Peyer's patch (tissue), 4 donors: ENCODE data around the gene GPR146.

ENCODE experiments used
- POLR2A ChIP-seq, 2 donors: fragments of 450-650 bp; IDR thresholded peaks; one replicate each; pipeline ENCODE4 v1.5.1; 2017; ENCODE audit warnings: antibody characterized with exemption in 2 of 2, mild to moderate bottlenecking in 2 of 2, moderate library complexity in 2 of 2
- TF ChIP-seq, protein P1 (sequence below), 6 experiments: fragments of 450-650 bp in 4 of 6; fragments of 200-600 bp in 2 of 6; sonication (generic) in 1 of 6; IDR thresholded peaks; one replicate each; pipeline ENCODE4 v1.5.1; 2017 to 2019; ENCODE audit warnings: antibody characterized with exemption in 6 of 6, mild to moderate bottlenecking in 3 of 6, moderate library complexity in 1 of 6

DNA sequence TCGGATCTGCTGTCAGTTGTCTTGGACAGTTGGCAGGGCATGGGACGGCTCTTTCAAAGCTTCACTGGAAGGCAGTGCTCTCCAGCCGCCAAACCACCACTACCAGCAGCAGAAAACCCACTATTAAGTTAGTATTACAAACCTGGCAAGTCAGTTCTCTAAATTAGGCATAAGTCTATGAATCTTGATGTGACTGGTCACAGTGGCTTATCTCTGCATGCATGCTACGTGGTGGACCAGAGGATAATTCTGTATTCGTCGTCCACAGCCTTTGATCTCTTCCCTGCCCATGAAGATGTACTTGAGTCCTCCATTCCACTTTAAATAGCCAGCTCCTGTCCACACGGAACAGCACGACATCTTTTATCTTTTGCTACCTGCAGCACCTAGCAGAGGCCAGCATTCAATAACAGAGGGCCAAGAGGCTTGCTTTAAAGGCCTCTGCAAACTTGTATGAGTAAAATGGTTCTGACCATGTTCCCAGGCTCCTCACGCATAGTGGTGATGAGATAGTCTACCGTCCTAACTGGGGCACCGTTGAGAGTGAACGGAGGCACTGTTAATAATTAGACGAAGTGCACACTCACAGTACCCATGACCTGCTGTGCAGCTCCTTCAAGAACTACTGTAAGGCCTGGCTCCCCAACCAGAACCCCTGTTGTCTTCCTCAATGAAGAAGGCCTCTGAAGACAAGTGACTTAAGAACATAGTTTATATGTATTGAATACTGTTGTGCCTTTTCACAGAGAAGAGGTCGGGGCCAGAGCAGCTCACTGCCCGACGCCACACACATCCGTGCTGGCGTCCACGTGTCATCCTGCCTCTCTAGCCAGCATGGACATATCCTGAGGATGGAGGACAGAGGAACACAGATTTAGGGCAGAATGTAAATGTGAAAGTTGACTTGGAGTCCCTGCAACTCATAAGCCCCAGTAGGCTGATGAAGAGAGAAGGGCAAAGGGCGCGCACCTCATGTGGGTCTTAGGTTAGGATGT is 1.0 kb downstream of the GPR146 start:
- TF ChIP-seq, protein P1, sequence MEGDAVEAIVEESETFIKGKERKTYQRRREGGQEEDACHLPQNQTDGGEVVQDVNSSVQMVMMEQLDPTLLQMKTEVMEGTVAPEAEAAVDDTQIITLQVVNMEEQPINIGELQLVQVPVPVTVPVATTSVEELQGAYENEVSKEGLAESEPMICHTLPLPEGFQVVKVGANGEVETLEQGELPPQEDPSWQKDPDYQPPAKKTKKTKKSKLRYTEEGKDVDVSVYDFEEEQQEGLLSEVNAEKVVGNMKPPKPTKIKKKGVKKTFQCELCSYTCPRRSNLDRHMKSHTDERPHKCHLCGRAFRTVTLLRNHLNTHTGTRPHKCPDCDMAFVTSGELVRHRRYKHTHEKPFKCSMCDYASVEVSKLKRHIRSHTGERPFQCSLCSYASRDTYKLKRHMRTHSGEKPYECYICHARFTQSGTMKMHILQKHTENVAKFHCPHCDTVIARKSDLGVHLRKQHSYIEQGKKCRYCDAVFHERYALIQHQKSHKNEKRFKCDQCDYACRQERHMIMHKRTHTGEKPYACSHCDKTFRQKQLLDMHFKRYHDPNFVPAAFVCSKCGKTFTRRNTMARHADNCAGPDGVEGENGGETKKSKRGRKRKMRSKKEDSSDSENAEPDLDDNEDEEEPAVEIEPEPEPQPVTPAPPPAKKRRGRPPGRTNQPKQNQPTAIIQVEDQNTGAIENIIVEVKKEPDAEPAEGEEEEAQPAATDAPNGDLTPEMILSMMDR (IDR thresholded peaks at IDR 0.05): peak in 1 of 6 experiments; percentile 1
- TF ChIP-seq POLR2A (IDR thresholded peaks at IDR 0.05): no peak
